ENCODE measurements around the gene GPC3. TPM values are rescaled to one million over a fixed set of nuclear protein-coding genes. Genes with fewer than 3 reads are reported as not detected.

The GPC3 gene
- total RNA-seq, 1 donor from 2014 or later: not detected

- DNase-seq (ENCODE audit: low read depth, low spot score): no peak
Observed at GRCh38 chrX:133607419-133608348, 377.7 kb downstream of the GPC3 start.

GRCh38 chrX:133606990-133607389 is 378.4 kb downstream of the GPC3 start:
- no peak for DNase-seq (ENCODE audit: low read depth, low spot score)

GRCh38 chrX:133604801-133605200 is 380.6 kb downstream of the GPC3 start:
- DNase-seq (ENCODE audit: low read depth, low spot score): no peak

GRCh38 chrX:133602881-133603280 is 382.5 kb downstream of the GPC3 start:
- DNase-seq (ENCODE audit: low read depth, low spot score): no peak

- no peak for DNase-seq (ENCODE audit: low read depth, low spot score)
Observed at GRCh38 chrX:133601116-133601515, 384.3 kb downstream of the GPC3 start.

GRCh38 chrX:133600536-133600935 is 384.9 kb downstream of the GPC3 start:
- no peak for DNase-seq (ENCODE audit: low read depth, low spot score)

GRCh38 chrX:133598601-133599335 is 386.6 kb downstream of the GPC3 start:
- DNase-seq (ENCODE audit: low read depth, low spot score): no peak

- DNase-seq (ENCODE audit: low read depth, low spot score): no peak
Observed at GRCh38 chrX:133594156-133594555, 391.2 kb downstream of the GPC3 start.

- no peak for DNase-seq (ENCODE audit: low read depth, low spot score)
Observed at GRCh38 chrX:133593531-133593930, 391.9 kb downstream of the GPC3 start.

GRCh38 chrX:133590703-133591505 is 394.5 kb downstream of the GPC3 start:
- no peak for DNase-seq (ENCODE audit: low read depth, low spot score)

- DNase-seq (ENCODE audit: low read depth, low spot score): no peak
Observed at GRCh38 chrX:133588827-133589226, 396.6 kb downstream of the GPC3 start.

GRCh38 chrX:133587818-133588217 is 397.6 kb downstream of the GPC3 start:
- no peak for DNase-seq (ENCODE audit: low read depth, low spot score)

GRCh38 chrX:133587071-133587470 is 398.3 kb downstream of the GPC3 start:
- no peak for DNase-seq (ENCODE audit: low read depth, low spot score)

- DNase-seq (ENCODE audit: low read depth, low spot score): no peak
Observed at GRCh38 chrX:133586443-133586842, 399.0 kb downstream of the GPC3 start.

- DNase-seq (ENCODE audit: low read depth, low spot score): no peak
Observed at GRCh38 chrX:133583825-133584224, 401.6 kb downstream of the GPC3 start.

GRCh38 chrX:133580625-133581024 is 404.8 kb downstream of the GPC3 start:
- DNase-seq (ENCODE audit: low read depth, low spot score): no peak

- no peak for DNase-seq (ENCODE audit: low read depth, low spot score)
Observed at GRCh38 chrX:133579631-133580030, 405.8 kb downstream of the GPC3 start.

- no peak for DNase-seq (ENCODE audit: low read depth, low spot score)
Observed at GRCh38 chrX:133576876-133577275, 408.5 kb downstream of the GPC3 start.

- DNase-seq (ENCODE audit: low read depth, low spot score): no peak
Observed at GRCh38 chrX:133575501-133576136, 409.8 kb downstream of the GPC3 start.

- no peak for DNase-seq (ENCODE audit: low read depth, low spot score)
Observed at GRCh38 chrX:133574716-133575115, 410.7 kb downstream of the GPC3 start.

GRCh38 chrX:133570549-133570948 is 414.8 kb downstream of the GPC3 start:
- no peak for DNase-seq (ENCODE audit: low read depth, low spot score)
